Lower lobe of right lung (tissue), 2 donors: ENCODE results near the gene DPP4. TPM values are rescaled to one million over a fixed set of nuclear protein-coding genes. Genes with fewer than 3 reads are reported as not detected.

ENCODE experiments used
- ATAC-seq, 2 donors: fragments of 200-7000 bp; cut with Tn5 transposase; one replicate each; pipeline ENCODE4 v1.9.1; 2020 to 2022; ENCODE audit warnings: mild to moderate bottlenecking in 2 of 2, moderate library complexity in 2 of 2
- DNase-seq: peaks from one replicate; pipeline ENCODE4 v3.0.0-alpha.2; 2020
- H3K27ac ChIP-seq: fragments of 200-600 bp; one replicate; pipeline ENCODE4 v1.8.0; 2022
- H3K27me3 ChIP-seq: fragments of 200-600 bp; one replicate; pipeline ENCODE4 v1.8.0; 2022; ENCODE audit warnings: low read depth
- H3K36me3 ChIP-seq: fragments of 200-600 bp; one replicate; pipeline ENCODE4 v1.8.0; 2022; ENCODE audit warnings: mild to moderate bottlenecking
- H3K4me1 ChIP-seq: fragments of 200-600 bp; one replicate; pipeline ENCODE4 v1.8.0; 2022
- H3K4me3 ChIP-seq: fragments of 200-600 bp; one replicate; pipeline ENCODE4 v1.8.0; 2022; ENCODE audit warnings: mild to moderate bottlenecking
- H3K9me3 ChIP-seq: fragments of 200-600 bp; one replicate; pipeline ENCODE4 v1.8.0; 2022
- CTCF ChIP-seq: fragments of 200-600 bp; IDR thresholded peaks from one replicate; pipeline ENCODE4 v1.8.0; 2022; ENCODE audit warnings: antibody characterized with exemption, mild to moderate bottlenecking
- intact Hi-C: fragments of 100-400 bp; cut with DNase I; formaldehyde crosslinking; loops from one replicate; pipeline ENCODE4 v1.11.0; 2022
- total RNA-seq: library from RNA; stranded (reverse); fragmentation: NEBNext Ultra II Directional; extraction: Animal tissue kit (Norgen Biotek cat#: 25700); gene quantifications from one replicate; pipeline ENCODE4 v1.2.1, GENCODE V29; 2021
- donor health status: DM: no; HTN: yes; CAD: no; lungs with severe emphysema.

DPP4 gene
- total RNA-seq, 1 donor from 2014 or later, result 24.5 TPM

- no peak for TF ChIP-seq CTCF
- Histone ChIP-seq H3K27me3 (no peaks in the 10 kb centered on the region), H3K9me3 (no peaks in the 10 kb centered on the region), H3K4me1 (peaks cover 19% of the 10 kb centered on the region), H3K36me3 (no peaks in the 10 kb centered on the region), H3K27ac (no peak overlapping the region), H3K4me3 (no peak overlapping the region)
- intact Hi-C loops, result no loop called here
- ATAC-seq, result no peak
- no peak for DNase-seq
Observed at GRCh38 chr2:162063281-162063680, 10.7 kb downstream of the DPP4 start.

DNA sequence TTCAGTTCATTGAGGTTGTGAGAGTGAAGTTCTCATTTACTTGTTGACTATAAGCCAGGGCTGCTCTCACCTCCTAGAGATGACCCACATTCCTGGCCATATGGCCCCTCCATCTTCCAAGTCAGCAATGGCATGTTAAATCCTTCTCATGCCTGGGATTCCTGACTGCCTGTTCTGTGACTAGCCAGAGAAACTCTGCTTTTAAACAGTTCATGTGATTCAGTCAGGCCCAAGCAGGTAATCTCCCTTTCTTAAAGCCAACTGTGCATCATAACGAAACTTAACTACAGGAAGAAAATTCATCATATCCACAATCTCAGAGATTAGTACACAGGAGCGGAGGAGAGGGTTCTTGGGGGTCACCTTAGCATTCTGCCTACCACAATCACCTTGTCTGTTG, 11.5 kb downstream of the DPP4 start:
- no peak overlapping the region for H3K27ac ChIP-seq

DNA sequence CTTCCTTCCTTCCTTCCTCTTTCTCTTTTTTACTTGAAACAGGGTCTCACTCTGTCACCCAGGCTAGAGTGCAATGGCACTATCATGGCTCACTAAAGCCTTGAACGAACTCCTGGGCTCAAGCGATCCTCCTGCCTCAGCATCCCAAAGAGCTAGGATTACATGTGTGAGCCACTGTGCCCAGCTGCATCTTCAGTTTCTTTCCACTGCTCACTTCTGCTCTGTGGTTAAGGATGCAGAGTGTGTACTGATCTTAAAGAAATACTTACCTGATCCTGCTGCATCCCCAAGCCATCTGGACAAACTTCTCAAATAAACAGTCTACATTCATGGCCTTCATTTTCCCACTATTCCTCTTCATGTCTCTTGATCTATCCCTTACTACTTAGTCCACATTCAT, 13.0 kb downstream of the DPP4 start:
- intact Hi-C loops, result no loop called here
- no peak for TF ChIP-seq CTCF

More for the DNA sequence above, 11.5 kb downstream of the DPP4 start:
- DNase-seq, result no peak
- H3K4me3 ChIP-seq, result no peak overlapping the region
- intact Hi-C loops, result no loop called here
- H3K36me3 ChIP-seq, result no peaks in the 10 kb centered on the region
- no peaks in the 10 kb centered on the region for H3K27me3 ChIP-seq
- TF ChIP-seq CTCF, result no peak
- peaks cover 19% of the 10 kb centered on the region for H3K4me1 ChIP-seq
- ATAC-seq, result no peak
- no peaks in the 10 kb centered on the region for H3K9me3 ChIP-seq

GRCh38 chr2:162060532-162060931, 13.5 kb downstream of the DPP4 start:
- ATAC-seq (no peak), DNase-seq (no peak)
- H3K36me3 ChIP-seq, result no peaks in the 10 kb centered on the region

More for the DNA sequence above, 13.0 kb downstream of the DPP4 start:
- Histone ChIP-seq H3K27ac (no peak overlapping the region), H3K27me3 (no peaks in the 10 kb centered on the region), H3K4me3 (no peak overlapping the region), H3K9me3 (peaks cover 4% of the 10 kb centered on the region), H3K4me1 (peaks cover 19% of the 10 kb centered on the region), H3K36me3 (no peaks in the 10 kb centered on the region)
- no peak for ATAC-seq
- DNase-seq, result no peak

GRCh38 chr2:162058973-162059668, 14.9 kb downstream of the DPP4 start:
- Histone ChIP-seq H3K4me1 (peaks cover 17% of the 10 kb centered on the region), H3K27me3 (no peaks in the 10 kb centered on the region), H3K4me3 (no peak overlapping the region), H3K27ac (peak overlapping the region; percentile 31), H3K36me3 (no peaks in the 10 kb centered on the region), H3K9me3 (peaks cover 4% of the 10 kb centered on the region)
- intact Hi-C loops, result no loop called here
- no peak for TF ChIP-seq CTCF
- no peak for DNase-seq
- ATAC-seq, result peak; percentile 75 to 92

More at GRCh38 chr2:162060532-162060931, 13.5 kb downstream of the DPP4 start:
- Histone ChIP-seq H3K27ac (no peak overlapping the region), H3K9me3 (peaks cover 4% of the 10 kb centered on the region), H3K27me3 (no peaks in the 10 kb centered on the region), H3K4me3 (no peak overlapping the region), H3K4me1 (peaks cover 19% of the 10 kb centered on the region)
- intact Hi-C loops, result no loop called here
- no peak for TF ChIP-seq CTCF
